HG03457 (cell line): Measurements from ENCODE around the gene HOXD8.

Source experiments
- ATAC-seq: cut with Tn5 transposase; IDR thresholded peaks from one replicate; pipeline ENCODE4 v1.9.1; 2021; ENCODE audit warnings: moderate number of reproducible peaks; ENCODE audit not compliant: unreplicated experiment

Gene HOXD8

DNA sequence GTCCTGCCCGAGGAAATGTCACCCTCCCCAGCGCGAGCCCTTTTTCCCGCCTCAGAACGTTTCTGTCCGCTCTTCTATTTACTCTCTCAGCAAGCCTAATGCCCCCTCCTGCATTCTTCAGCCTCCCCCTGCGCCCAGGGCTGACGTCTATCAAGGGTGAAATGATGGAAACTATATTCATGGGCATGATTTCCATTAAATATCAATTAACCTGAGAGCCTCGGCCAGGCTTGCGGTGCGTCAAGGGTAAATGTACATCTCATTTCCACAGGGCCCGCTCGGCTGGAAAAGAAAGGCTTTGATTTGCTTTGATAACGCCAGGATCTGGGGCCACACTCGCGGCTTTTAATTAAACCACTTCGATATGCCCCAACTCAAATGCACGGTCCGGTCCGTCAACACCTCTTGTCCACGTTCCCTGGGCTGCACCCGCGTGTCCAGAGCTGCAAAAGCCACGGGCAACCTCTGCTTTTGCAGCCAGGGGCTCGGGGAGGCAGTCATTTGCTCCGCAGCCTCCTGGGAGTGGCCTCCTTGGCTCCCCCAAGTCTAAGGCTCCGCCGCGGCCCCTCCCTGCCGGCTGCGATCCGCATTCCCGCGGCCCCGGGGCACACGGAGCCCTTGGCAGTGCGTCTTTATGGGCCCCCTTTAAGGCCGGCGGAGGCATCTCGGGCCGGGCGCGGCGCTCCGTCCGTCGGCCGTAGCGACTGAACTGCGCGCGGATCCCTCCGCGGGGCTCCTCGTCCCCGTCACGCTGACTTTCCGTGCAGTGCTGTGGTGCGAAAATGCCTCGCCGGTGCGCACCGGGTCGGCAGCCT, at the start of gene HOXD8:
Gene HOXD8, plus strand, starts transcription at position 724 of the 815 bp plus-strand sequence. CDS start 662 bp downstream, outside the sequence.
- no peak for ATAC-seq

GRCh38 chr2:176079831-176080539, 49.5 kb upstream of the HOXD8 start:
- no peak for ATAC-seq

DNA sequence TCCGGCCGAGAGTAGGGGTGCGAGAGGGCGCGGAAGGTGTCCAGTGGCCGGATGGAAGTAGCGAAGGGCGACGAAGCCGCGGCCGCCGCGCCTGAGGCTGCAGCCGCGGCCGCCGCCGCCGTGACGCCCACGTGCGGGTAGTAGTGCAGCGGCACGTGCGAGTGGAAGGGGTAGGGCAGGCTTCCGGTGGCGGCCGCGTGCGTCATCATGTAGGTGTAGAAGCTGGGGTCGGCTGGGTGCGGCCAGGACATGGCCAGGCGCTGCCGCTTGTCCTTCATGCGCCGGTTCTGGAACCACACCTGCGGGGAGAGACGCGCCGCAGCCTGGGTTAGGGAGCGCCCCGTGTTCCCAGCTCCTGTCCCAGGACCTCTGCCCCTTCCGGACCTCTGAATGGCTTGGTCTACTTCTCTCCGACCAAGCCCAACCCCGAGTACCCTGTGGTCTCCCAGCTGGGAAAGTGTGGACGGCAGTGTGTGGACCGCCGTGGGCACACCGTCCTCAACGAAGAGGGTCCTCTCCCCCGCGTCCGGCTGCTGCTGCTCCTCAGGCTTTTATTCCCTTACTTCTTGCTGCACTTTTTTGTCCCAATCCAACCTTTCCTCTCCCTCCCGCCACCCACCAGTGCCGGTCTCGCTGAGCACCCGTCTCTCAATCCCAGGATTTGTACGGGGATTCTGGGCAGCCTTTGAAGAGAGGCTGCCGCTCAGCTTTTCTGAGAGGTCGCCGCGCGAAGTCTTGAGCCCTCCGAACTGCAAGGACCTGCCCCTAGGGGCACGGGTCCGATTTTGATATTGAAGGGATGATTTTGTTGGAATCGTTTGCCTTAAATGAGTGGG, 48.7 kb upstream of the HOXD8 start:
- ATAC-seq = no peak

DNA sequence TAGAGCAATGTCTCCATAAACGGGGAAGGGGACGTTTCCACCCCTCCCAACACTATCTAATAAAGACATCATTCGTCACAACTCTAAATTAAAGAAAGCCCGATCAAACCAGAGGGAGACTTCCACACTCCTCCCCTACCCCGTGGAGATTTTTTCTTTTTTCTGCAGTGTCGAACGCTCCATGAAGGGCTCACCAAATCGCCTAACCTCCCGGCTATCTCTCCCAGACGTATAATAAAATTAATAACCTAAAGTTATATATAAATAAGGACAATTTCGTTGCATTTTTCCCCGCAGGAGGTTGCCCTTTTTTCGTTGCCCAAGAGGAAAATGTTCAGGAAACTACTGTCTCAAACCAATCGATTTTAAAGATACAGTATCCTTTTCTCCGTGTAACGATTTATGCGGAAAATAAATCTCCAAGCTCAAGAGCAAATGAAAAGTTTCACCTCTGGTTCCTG, 48.1 kb upstream of the HOXD8 start:
- no peak for ATAC-seq

- no peak for ATAC-seq
These were observed 47.5 kb upstream of the HOXD8 start for GRCh38 chr2:176081837-176082524.

GRCh38 chr2:176082525-176082823, 47.0 kb upstream of the HOXD8 start:
- no peak for ATAC-seq

- no peak for ATAC-seq
These were observed 46.4 kb upstream of the HOXD8 start for GRCh38 chr2:176082824-176083751.

GRCh38 chr2:176083796-176084261, 45.7 kb upstream of the HOXD8 start, which contains the start of gene EVX2:
EVX2 (minus strand) TSS chr2:176083962; CDS start chr2:176083776, 186 bp downstream.
- ATAC-seq = no peak

GRCh38 chr2:176084611-176085119, 44.8 kb upstream of the HOXD8 start:
- no peak for ATAC-seq

DNA sequence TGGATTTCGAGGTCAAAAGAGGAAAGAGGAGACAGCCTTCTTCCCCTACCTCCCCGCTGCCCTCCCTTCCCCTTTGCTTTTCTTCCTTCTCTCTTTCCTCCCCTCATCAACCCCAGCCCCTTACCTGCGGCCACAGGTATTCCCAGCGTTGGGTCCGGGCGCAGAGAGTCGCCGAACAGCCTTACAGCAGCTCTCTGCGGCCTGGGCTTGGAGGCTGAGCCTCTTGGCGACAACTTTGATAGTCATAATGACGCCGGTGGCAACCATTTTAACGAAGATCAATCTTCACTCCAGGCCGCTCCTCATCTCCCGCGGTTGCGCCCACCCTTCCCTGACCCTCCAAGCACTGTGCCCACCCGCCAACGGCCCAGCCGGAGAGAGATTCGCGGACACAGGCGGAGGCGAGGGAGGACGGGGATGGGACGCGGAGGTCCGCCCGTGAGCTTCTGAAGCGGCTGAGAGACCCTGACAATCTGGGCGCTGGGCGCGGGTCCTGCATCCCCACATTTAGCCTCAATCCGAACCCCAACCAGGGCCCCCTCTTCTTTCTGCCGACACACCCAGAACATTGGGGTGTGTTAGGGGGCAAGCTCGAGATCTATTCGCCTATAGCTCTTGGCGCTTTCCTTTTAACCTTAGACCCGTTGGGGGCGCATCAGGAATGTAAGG, 44.3 kb upstream of the HOXD8 start:
- ATAC-seq = no peak

DNA sequence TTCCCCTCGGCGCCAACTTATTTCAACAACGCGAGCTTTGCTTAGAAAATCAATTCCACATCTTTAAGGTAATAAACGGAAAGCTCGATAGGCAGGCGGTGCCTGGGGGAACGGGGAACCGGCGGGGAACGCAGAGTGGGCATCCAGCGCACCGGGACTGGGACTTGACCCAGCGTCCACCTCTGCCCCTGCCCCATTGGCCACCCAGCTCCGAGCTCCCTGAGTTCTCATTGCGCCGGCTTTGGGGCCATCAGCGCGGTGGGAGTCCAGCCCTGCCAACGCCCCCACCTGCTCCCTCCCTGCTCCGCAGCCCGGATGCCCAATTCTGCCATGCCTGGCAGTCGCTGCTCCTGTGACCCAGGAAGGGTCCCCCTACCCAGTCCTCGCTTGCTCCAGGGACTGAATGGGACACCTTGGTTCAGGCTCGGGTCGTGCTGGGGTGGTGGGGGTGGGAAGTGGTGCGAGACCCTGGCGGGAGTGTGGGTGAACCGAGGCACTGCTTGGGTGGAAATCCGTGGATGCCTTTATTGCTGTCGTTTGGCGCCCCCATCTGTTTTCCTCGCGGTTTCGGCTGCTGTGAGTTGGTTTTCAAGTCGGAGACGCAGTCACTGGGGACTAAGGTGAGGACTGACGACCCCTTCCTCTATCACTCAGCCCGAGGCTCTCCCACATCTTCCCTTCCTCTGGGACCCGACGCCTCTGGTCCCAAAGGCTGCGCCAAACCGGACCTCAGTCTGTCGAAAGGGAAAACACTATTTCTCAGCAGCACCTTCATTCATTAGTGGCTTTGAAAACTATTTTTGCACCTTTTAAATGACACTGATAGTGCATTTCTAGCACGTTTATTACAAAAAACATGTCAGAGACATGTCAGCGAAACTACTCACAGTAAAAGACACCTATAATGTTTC, 43.4 kb upstream of the HOXD8 start:
- ATAC-seq = no peak

- ATAC-seq = no peak
These were observed 42.0 kb upstream of the HOXD8 start for GRCh38 chr2:176087330-176088047.

- ATAC-seq = no peak
These were observed 41.2 kb upstream of the HOXD8 start for GRCh38 chr2:176088048-176088936.

- ATAC-seq = no peak
These were observed 40.3 kb upstream of the HOXD8 start for GRCh38 chr2:176088937-176089842.

GRCh38 chr2:176089843-176090395, 39.6 kb upstream of the HOXD8 start:
- no peak for ATAC-seq
